Ishikawa (cell line): ENCODE measurements around the gene HUS1B.

Experiments
- CEBPB ChIP-seq: IDR thresholded peaks from 2 replicates; pipeline ENCODE4 v1.6.1; 2012
- EGR1 ChIP-seq: IDR thresholded peaks from 2 replicates; pipeline ENCODE4 v1.6.1; 2012
- EP300 ChIP-seq: IDR thresholded peaks from 2 replicates; pipeline ENCODE4 v1.6.1; 2012; ENCODE audit warnings: borderline replicate concordance
- FOXM1 ChIP-seq: IDR thresholded peaks from 2 replicates; pipeline ENCODE4 v1.6.1; 2012; ENCODE audit warnings: low read depth, borderline replicate concordance
- NFIC ChIP-seq: IDR thresholded peaks from 2 replicates; pipeline ENCODE4 v1.6.1; 2012
- RAD21 ChIP-seq: IDR thresholded peaks from 2 replicates; pipeline ENCODE4 v1.6.1; 2012; ENCODE audit warnings: low read depth
- TAF1 ChIP-seq: IDR thresholded peaks from 2 replicates; pipeline ENCODE4 v1.6.1; 2012; ENCODE audit warnings: low read depth, mild to moderate bottlenecking
- TCF12 ChIP-seq: IDR thresholded peaks from 2 replicates; pipeline ENCODE4 v1.6.1; 2012; ENCODE audit warnings: low read depth
- TEAD4 ChIP-seq: IDR thresholded peaks from 2 replicates; pipeline ENCODE4 v1.6.1; 2012
- YY1 ChIP-seq: IDR thresholded peaks from 2 replicates; pipeline ENCODE4 v1.6.1; 2012; ENCODE audit warnings: low read depth
- ZBTB7A ChIP-seq: IDR thresholded peaks from 2 replicates; pipeline ENCODE4 v1.6.1; 2012; ENCODE audit warnings: low read depth
- TF ChIP-seq, protein P1 (sequence below): IDR thresholded peaks from 2 replicates; pipeline ENCODE4 v1.6.1; 2012
- TF ChIP-seq, protein P2 (sequence below): IDR thresholded peaks from 2 replicates; pipeline ENCODE4 v1.6.1; 2012; ENCODE audit warnings: low read depth, mild to moderate bottlenecking
- TF ChIP-seq, protein P3 (sequence below): IDR thresholded peaks from 2 replicates; pipeline ENCODE4 v1.6.1; 2012

DNA sequence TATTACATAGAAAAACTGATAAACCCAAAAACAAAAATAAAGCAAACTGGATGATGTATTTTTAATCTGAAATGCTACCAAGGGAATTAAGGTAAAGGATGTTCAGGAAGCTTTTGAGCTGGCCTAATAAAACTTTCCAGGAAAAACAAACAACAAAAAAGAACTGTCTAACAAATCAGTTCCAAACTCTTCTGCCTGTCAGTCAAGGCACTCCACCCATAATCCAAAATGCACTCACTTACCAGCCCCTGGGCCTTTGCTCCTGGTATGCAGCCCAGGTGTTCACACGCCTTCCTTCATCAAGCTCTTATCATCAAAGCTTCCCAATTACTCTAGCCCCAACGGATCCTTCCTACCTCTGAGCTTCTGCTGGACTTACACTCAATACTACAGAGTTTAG is 32.3 kb upstream of the HUS1B start:
- TF ChIP-seq CEBPB (no peak), NFIC (no peak), EP300 (no peak), YY1 (no peak), TAF1 (no peak), EGR1 (no peak), TCF12 (no peak), ZBTB7A (no peak), FOXM1 (no peak), RAD21 (no peak), TEAD4 (no peak)
- TF ChIP-seq, protein P1, sequence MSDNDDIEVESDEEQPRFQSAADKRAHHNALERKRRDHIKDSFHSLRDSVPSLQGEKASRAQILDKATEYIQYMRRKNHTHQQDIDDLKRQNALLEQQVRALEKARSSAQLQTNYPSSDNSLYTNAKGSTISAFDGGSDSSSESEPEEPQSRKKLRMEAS: no peak
- TF ChIP-seq, protein P2, sequence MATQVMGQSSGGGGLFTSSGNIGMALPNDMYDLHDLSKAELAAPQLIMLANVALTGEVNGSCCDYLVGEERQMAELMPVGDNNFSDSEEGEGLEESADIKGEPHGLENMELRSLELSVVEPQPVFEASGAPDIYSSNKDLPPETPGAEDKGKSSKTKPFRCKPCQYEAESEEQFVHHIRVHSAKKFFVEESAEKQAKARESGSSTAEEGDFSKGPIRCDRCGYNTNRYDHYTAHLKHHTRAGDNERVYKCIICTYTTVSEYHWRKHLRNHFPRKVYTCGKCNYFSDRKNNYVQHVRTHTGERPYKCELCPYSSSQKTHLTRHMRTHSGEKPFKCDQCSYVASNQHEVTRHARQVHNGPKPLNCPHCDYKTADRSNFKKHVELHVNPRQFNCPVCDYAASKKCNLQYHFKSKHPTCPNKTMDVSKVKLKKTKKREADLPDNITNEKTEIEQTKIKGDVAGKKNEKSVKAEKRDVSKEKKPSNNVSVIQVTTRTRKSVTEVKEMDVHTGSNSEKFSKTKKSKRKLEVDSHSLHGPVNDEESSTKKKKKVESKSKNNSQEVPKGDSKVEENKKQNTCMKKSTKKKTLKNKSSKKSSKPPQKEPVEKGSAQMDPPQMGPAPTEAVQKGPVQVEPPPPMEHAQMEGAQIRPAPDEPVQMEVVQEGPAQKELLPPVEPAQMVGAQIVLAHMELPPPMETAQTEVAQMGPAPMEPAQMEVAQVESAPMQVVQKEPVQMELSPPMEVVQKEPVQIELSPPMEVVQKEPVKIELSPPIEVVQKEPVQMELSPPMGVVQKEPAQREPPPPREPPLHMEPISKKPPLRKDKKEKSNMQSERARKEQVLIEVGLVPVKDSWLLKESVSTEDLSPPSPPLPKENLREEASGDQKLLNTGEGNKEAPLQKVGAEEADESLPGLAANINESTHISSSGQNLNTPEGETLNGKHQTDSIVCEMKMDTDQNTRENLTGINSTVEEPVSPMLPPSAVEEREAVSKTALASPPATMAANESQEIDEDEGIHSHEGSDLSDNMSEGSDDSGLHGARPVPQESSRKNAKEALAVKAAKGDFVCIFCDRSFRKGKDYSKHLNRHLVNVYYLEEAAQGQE: no peak
- TF ChIP-seq, protein P3, sequence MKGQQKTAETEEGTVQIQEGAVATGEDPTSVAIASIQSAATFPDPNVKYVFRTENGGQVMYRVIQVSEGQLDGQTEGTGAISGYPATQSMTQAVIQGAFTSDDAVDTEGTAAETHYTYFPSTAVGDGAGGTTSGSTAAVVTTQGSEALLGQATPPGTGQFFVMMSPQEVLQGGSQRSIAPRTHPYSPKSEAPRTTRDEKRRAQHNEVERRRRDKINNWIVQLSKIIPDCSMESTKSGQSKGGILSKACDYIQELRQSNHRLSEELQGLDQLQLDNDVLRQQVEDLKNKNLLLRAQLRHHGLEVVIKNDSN: no peak
